Measurements from ENCODE around the gene DUSP22. TPM values are rescaled to one million over a fixed set of nuclear protein-coding genes. Genes with fewer than 3 reads are reported as not detected.

The DUSP22 gene
- polyA plus RNA-seq, 3 donors: 107 to 120 (median 117) TPM

DNA sequence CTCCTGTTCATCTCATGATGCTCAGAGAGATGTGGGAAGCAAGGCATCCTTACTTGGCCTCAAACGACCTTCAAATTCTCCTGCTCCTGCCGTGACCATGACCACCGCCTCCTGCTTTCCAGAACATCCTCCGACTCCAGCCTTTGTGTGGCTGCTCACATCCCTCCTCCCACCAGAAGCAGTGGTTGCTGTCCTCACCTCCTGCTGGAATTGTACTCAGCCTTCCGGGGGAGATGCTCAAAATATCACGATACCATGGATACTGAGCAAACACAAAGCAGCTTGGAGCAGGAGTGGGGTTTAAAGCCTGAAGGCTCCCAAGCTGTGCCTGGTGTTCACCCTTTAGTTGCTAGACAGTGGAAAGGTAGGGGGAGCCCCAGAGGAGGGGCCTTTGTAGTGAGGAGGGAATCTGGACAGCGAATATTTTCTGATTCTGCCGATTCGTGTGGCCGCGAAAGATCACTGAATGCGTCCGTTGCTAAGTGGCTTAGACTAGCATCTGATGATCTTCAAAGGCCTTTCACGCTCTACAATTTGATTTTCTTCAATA is 9.3 kb upstream of the DUSP22 start:
- Histone ChIP-seq H2AFZ (ENCODE audit: insufficient read depth, low read depth, low read length, poor library complexity, severe bottlenecking) (no peak overlapping the region), H3K9ac (ENCODE audit: insufficient read depth, low read length, poor library complexity, severe bottlenecking) (no peak overlapping the region), H3K36me3 (replicated peaks in 1 of 2; ENCODE audit: control insufficient read depth in 1 of 2, insufficient read depth in 2 of 2, low read length in 2 of 2) (no peaks in the 10 kb centered on the region), H3K27me3 (ENCODE audit: control insufficient read depth in 2 of 2, insufficient read depth in 2 of 2, low read length in 2 of 2) (peaks cover 0 to 4% of the 10 kb centered on the region in 2 donors), H4K20me1 (ENCODE audit: insufficient read depth, low read length) (no peaks in the 10 kb centered on the region), H3K27ac (ENCODE audit: low read depth in 1 of 2, low read length in 2 of 2) (no peak overlapping the region), H3K9me3 (replicated peaks in 1 of 2; ENCODE audit: control insufficient read depth in 1 of 2, insufficient read depth in 1 of 2, low read length in 2 of 2) (peaks cover 0 to 2% of the 10 kb centered on the region in 2 donors), H3K4me1 (ENCODE audit: control insufficient read depth in 1 of 2, insufficient read depth in 2 of 2, low read length in 2 of 2) (peaks cover 7 to 10% of the 10 kb centered on the region in 2 donors), H3K4me3 (replicated peaks in 1 of 3; ENCODE audit: low read depth in 2 of 3, low read length in 3 of 3) (no peak overlapping the region), H3K4me2 (replicated peaks; ENCODE audit: extremely low read depth, low read length, poor library complexity, severe bottlenecking) (no peak overlapping the region), H3K79me2 (ENCODE audit: insufficient read depth, low read length) (no peaks in the 10 kb centered on the region)
- DNase-seq: no peak
- Mint-ChIP-seq H3K4me1 (peaks cover 15% of the 10 kb centered on the region), H3K4me3 (no peak overlapping the region), H3K36me3 (peaks cover 0 to 8% of the 10 kb centered on the region in 2 donors), H3K27ac (no peak overlapping the region), H3K9me3 (peaks cover 0 to 5% (median 0%) of the 10 kb centered on the region in 7 donors), H3K27me3 (ENCODE audit: low read depth in 3 of 3) (peaks cover 4 to 9% (median 5%) of the 10 kb centered on the region in 3 donors)
- WGBS (ENCODE audit: insufficient coverage): over 99% methylated on average over 13 of the region's 14 CpGs
- intact Hi-C loops (cut with micrococcal nuclease): no loop called here
- TF ChIP-seq, protein P1, sequence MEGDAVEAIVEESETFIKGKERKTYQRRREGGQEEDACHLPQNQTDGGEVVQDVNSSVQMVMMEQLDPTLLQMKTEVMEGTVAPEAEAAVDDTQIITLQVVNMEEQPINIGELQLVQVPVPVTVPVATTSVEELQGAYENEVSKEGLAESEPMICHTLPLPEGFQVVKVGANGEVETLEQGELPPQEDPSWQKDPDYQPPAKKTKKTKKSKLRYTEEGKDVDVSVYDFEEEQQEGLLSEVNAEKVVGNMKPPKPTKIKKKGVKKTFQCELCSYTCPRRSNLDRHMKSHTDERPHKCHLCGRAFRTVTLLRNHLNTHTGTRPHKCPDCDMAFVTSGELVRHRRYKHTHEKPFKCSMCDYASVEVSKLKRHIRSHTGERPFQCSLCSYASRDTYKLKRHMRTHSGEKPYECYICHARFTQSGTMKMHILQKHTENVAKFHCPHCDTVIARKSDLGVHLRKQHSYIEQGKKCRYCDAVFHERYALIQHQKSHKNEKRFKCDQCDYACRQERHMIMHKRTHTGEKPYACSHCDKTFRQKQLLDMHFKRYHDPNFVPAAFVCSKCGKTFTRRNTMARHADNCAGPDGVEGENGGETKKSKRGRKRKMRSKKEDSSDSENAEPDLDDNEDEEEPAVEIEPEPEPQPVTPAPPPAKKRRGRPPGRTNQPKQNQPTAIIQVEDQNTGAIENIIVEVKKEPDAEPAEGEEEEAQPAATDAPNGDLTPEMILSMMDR (IDR thresholded peaks at IDR 0.05): no peak

GRCh38 chr6:284486-284885 is 7.8 kb upstream of the DUSP22 start:
- peaks cover 22 to 25% of the 10 kb centered on the region in 2 donors for H3K4me1 ChIP-seq (ENCODE audit: control insufficient read depth in 1 of 2, insufficient read depth in 2 of 2, low read length in 2 of 2)
- no peak overlapping the region for H3K4me3 ChIP-seq (replicated peaks in 1 of 3; ENCODE audit: low read depth in 2 of 3, low read length in 3 of 3)
- Mint-ChIP-seq H3K4me3 (no peak overlapping the region), H3K4me1 (peaks cover 30% of the 10 kb centered on the region), H3K27me3 (ENCODE audit: low read depth in 3 of 3) (peaks cover 0 to 8% (median 4%) of the 10 kb centered on the region in 3 donors), H3K27ac (no peak overlapping the region), H3K36me3 (peaks cover 0 to 8% of the 10 kb centered on the region in 2 donors), H3K9me3 (peaks cover 0 to 8% (median 0%) of the 10 kb centered on the region in 7 donors)
- no peak for DNase-seq
- no peak overlapping the region for H2AFZ ChIP-seq (ENCODE audit: insufficient read depth, low read depth, low read length, poor library complexity, severe bottlenecking)
- peaks cover 0 to 2% of the 10 kb centered on the region in 2 donors for H3K9me3 ChIP-seq (replicated peaks in 1 of 2; ENCODE audit: control insufficient read depth in 1 of 2, insufficient read depth in 1 of 2, low read length in 2 of 2)
- no peaks in the 10 kb centered on the region for H3K27me3 ChIP-seq (ENCODE audit: control insufficient read depth in 2 of 2, insufficient read depth in 2 of 2, low read length in 2 of 2)
- WGBS (ENCODE audit: insufficient coverage): 100% methylated on average over 2 of the region's 4 CpGs
- H3K36me3 ChIP-seq (replicated peaks in 1 of 2; ENCODE audit: control insufficient read depth in 1 of 2, insufficient read depth in 2 of 2, low read length in 2 of 2): no peaks in the 10 kb centered on the region
- no peaks in the 10 kb centered on the region for H3K79me2 ChIP-seq (ENCODE audit: insufficient read depth, low read length)
- TF ChIP-seq, protein P1 (IDR thresholded peaks at IDR 0.05): no peak
- intact Hi-C loops (cut with micrococcal nuclease): no loop called here
- H3K9ac ChIP-seq (ENCODE audit: insufficient read depth, low read length, poor library complexity, severe bottlenecking): no peak overlapping the region
- no peak overlapping the region for H3K27ac ChIP-seq (ENCODE audit: low read depth in 1 of 2, low read length in 2 of 2)
- H4K20me1 ChIP-seq (ENCODE audit: insufficient read depth, low read length): no peaks in the 10 kb centered on the region
- H3K4me2 ChIP-seq (replicated peaks; ENCODE audit: extremely low read depth, low read length, poor library complexity, severe bottlenecking): no peak overlapping the region

All from CD14-positive monocyte (primary cell).